NCI-H1417 (cell line): ENCODE results near the gene PITHD1.
"Not testable (repeated sequence)": the region's sequence is repeated elsewhere in the genome, so short reads cannot be mapped to it uniquely, and the experiment has no call there.

ENCODE experiments used
- DNase-seq, 3 experiments: peaks; one replicate each; lab custom pipeline; 2025; lab: John Stamatoyannopoulos, UW

PITHD1 gene

GRCh38 chr1:23777979-23778814 lies at the start of gene PITHD1:
Gene PITHD1 (plus strand): TSS chr1:23778418. CDS start chr1:23778516, 98 bp downstream.
- peak; percentile 89 to 93 (median 89) for DNase-seq

DNA sequence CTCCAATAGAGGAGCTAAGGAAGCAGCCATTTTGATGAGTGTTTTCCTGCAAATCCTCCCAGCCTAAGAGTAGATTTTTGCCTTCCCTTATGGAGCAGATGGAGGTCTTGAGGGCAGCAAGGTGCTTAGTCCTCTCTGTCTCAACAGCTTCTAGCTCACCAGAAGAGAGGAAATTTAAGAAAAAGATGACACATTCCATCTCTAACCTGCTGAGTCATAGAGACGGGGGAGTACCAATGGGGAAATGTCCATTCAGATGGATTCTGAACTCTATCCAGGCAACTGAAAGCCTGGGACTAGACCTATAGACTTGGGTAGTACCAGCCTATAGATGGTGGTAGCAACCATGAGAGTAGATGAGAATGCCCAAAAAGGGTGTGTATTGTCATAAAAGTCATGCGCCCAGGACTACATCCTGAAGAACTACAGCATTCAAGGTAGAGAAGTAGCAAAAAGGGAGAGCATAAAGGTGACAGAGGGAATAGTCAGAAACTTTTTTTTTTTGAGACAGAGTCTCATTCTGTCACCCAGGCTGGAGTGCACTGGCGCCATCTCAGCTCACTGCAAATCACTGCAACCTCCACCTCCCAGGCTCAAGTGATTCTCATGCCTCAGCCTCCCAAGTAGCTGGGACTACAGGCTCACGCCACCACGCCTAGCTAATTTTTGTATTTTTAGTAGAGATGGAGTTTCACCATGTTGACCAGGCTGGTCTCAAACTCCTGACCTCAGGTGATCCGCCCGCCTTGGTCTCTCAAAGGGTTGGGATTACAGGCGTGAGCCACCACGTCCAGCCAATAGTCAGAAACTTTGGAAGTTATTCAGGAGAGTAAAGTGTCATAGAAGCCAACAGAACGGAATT lies 45.6 kb upstream of the PITHD1 start:
- DNase-seq, result no peak

- not testable (repeated sequence) for DNase-seq
These were observed 44.9 kb upstream of the PITHD1 start for GRCh38 chr1:23733281-23733680.

DNA sequence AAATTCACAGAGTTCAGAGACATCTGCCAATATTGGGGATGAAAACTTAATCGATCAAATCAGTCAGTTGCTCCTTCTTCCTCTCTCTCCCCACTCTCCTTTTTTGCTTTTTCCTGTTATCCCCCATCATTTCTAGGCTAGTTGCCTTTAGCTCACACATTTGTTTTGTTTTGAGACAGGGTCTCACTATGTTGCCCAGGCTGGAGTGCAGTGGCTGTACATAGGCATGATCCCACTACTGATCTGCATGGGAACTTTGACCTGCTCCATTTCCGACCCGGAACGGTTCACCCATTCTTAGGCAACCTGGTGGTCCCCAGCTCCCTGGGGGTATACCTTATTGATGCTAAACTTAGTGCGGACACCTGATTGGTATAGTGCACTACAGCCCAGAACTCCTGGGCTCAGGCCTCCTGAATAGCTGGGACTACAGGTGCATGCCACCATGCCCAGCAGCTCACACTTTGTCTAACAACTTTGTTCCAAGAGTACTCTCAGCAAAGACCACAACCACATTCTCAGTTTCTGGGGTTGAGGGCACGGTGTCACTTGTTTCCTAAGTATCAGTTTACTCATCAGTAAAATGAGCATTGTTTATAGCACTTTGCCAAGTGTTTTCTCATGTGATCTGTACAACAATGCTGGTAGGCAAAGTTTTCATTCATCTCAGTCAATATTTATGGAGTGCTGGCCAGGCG lies 41.6 kb upstream of the PITHD1 start:
- DNase-seq, result no peak

- no peak for DNase-seq
These were observed 36.6 kb upstream of the PITHD1 start for GRCh38 chr1:23741609-23742008.

- DNase-seq, result no peak
These were observed 35.4 kb upstream of the PITHD1 start for GRCh38 chr1:23742670-23743286.

- peak; percentile 69 to 83 (median 80) for DNase-seq
These were observed 34.7 kb upstream of the PITHD1 start, which contains the start of gene ELOA for GRCh38 chr1:23743287-23744152. Gene ELOA (plus strand): TSS chr1:23743471. CDS start chr1:23743504, 33 bp downstream.

- peak in 1 of 3 experiments; percentile 19 for DNase-seq
These were observed 32.7 kb upstream of the PITHD1 start for GRCh38 chr1:23745515-23745914.

- DNase-seq, result no peak
These were observed 30.2 kb upstream of the PITHD1 start for GRCh38 chr1:23748016-23748415.

DNA sequence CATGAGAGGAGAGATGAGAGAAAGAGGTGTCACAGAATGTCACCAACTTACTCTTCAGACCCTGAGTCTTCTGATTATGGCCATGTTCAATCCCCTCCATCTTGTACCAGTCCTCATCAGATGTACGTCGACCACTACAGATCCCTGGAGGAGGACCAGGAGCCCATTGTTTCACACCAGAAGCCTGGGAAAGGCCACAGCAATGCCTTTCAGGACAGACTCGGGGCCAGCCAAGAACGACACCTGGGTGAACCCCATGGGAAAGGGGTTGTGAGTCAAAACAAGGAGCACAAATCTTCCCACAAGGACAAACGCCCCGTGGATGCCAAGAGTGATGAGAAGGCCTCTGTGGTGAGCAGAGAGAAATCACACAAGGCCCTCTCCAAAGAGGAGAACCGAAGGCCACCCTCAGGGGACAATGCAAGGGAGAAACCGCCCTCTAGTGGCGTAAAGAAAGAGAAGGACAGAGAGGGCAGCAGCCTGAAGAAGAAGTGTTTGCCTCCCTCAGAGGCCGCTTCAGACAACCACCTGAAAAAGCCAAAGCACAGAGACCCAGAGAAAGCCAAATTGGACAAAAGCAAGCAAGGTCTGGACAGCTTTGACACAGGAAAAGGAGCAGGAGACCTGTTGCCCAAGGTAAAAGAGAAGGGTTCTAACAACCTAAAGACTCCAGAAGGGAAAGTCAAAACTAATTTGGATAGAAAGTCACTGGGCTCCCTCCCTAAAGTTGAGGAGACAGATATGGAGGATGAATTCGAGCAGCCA lies 27.0 kb upstream of the PITHD1 start:
- DNase-seq, result peak; percentile 10 to 49 (median 23)

- no peak for DNase-seq
These were observed 26.4 kb upstream of the PITHD1 start for GRCh38 chr1:23751815-23752200.

GRCh38 chr1:23752909-23753308 lies 25.3 kb upstream of the PITHD1 start:
- DNase-seq, result no peak

GRCh38 chr1:23756676-23757075 lies 21.5 kb upstream of the PITHD1 start:
- no peak for DNase-seq

GRCh38 chr1:23757812-23758211 lies 20.4 kb upstream of the PITHD1 start:
- DNase-seq, result no peak

DNA sequence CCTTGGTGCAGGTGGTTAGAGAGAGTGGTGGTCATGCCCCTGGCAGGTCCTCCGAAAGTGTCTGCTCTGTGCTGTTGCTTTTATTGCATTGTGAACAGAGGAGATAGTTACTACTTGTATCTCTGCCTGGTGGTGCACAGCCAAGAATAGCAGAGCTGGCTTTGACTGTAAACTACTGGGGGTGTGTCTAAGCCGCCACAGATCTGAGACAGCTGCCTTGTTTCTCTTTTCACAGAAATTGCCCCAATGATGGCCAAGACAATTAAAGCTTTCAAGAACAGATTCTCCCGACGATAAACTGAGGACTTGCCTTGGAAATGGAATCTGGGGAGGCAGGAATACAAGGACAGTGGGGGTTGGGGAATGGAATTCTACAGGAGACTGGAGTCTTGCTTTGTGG lies 18.9 kb upstream of the PITHD1 start:
- no peak for DNase-seq

DNA sequence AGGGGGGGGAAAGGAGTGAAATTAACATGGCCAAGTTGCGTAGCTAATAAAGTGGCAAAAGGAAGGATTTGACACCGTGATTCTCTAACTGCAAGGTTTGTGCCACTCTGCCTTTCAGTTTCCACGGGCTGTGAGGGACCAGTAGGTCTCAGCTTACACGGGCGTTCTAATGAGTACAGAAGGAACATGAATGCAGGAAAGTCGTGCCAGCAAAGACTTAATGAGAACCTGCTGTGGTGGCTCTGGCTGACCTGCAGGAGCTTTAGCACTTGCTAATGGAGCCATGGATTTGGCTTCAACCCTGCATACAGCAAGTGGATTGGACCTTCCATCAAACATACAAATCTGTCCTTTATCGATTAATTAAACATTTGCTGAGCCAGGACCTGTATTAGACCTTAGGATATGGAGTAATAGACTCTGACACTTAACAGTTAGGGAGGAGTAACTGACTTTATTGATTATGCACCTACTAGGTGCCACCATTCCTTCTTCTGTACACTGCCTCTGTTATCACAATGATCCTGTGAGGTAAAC lies 15.1 kb upstream of the PITHD1 start:
- DNase-seq, result no peak

GRCh38 chr1:23768733-23769132 lies 9.5 kb upstream of the PITHD1 start:
- DNase-seq, result no peak

- peak; percentile 51 to 86 (median 78) for DNase-seq
These were observed 6.0 kb upstream of the PITHD1 start for GRCh38 chr1:23772049-23772853.

DNA sequence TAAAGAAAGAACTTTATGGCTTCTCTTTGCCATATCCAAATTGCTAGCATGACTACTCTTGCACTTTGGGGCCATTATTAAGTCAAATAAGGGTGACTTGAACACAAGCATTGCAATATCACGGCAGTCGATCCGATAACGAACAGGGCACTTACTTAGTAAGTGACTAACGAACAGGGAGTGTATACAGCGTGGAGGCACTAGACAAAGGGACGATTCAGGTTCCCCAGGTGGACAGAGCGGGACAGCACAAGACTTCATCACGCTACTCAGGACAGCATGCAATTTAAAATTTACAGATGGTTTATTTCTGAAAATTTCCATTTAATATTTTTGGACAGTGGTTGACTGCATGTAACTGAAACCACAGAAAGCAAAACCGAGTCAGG lies 5.4 kb upstream of the PITHD1 start:
- no peak for DNase-seq
